Measurements from ENCODE around the gene NAA38.
A peak's percentile ranks its signal among the peaks of the same experiment; 100 is the strongest.

- peak in 4 of 6 experiments; percentile 43 to 54 (median 46) for TF ChIP-seq CTCF (IDR thresholded peaks at IDR 0.05)
- no peak for TF ChIP-seq POLR2A (IDR thresholded peaks at IDR 0.05)
Measured at GRCh38 chr17:7858522-7858810, 1.1 kb upstream of the NAA38 start.

Measured in thyroid gland (tissue), 4 donors.